ENCODE data around the gene TNNT1.
A peak's percentile ranks its signal among the peaks of the same experiment; 100 is the strongest.
"Not testable (repeated sequence)": the region's sequence is repeated elsewhere in the genome, so short reads cannot be mapped to it uniquely, and the experiment has no call there.

The TNNT1 gene

GRCh38 chr19:55112777-55113569, 36.0 kb downstream of the TNNT1 start:
- Histone ChIP-seq H3K4me1 (peaks cover 33% of the 10 kb centered on the region), H3K27me3 (no peaks in the 10 kb centered on the region), H3K4me2 (peak overlapping the region; percentile 97), H3K27ac (0 out of 2 replicates have a peak overlapping the region, but pooled peaks have one; percentile 8), H3K4me3 (no peak overlapping the region), H4K20me1 (peaks cover 91% of the 10 kb centered on the region), H3K9me3 (no peaks in the 10 kb centered on the region), H3K9ac (peak overlapping the region; percentile 48; the same call in 1 of the 2 replicates), H3K36me3 (peaks cover 55% of the 10 kb centered on the region)
- TF ChIP-seq Cebpa-rat (IDR thresholded peaks at IDR 0.05): no peak

DNA sequence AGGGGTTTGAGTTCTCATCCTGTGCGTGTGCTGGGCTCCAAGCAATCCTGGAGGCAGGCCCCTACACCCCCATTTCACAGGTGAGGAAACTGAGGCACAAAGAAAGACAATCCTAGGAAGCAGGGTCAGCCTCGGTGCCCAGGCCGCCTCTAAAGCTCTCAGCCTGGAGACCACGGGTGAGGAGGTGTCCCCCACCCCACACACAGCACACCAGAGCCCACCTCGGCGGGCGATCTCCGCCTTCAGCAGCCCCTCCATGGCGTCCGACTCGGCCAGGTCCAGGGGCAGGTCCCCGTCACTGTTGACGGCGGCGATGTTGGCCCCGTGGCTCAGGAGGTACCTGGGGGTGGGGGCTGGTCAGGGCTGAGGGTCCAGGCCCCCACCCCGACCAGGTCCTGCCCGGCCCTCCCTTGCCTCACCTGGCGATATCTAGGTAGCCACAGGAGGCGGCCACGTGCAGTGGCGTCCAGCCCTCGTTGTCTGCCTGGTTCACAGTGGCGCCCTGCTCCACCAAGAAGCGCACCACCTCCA, 36.7 kb downstream of the TNNT1 start:
- no peak overlapping the region for H3K9ac ChIP-seq
- peaks cover 95% of the 10 kb centered on the region for H4K20me1 ChIP-seq
- no peak overlapping the region for H3K4me3 ChIP-seq

DNA sequence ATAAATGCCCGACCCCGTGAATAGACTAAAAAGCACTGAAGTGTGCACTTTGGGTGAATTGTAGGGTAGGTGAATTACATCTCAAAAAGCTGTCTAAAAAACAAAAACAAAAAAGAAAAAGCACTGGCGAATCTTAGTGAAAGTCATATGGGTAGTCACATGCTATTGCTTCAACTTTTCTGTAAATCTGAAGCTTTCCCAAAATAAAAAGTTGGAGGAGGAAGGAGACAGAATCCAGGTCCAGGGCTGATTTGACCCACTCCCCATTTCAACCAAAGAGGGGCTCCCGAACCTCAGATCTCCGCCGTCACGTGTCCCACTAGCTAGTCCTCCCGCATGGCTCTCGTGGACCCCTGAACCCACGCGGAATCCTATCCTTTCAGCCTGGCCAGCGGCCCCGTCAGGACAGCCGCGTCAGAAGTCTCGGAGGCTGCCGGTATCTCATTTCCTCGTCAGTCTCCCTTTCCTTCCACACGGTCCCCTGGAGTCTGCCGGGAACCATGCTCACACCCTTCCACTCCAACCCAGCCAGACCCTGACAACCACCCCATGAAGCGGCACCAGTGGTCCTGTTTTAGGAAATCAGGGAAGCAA, 37.7 kb downstream of the TNNT1 start:
- no peaks in the 10 kb centered on the region for H3K27me3 ChIP-seq
- no peak overlapping the region for H3K9ac ChIP-seq
- no peak overlapping the region for H3K27ac ChIP-seq
- no peak overlapping the region for H3K4me3 ChIP-seq
- TF ChIP-seq Cebpa-rat (IDR thresholded peaks at IDR 0.05): no peak
- H3K4me1 ChIP-seq: peaks cover 33% of the 10 kb centered on the region
- H3K4me2 ChIP-seq: no peak overlapping the region
- H3K36me3 ChIP-seq: peaks cover 68% of the 10 kb centered on the region
- H4K20me1 ChIP-seq: peaks cover 96% of the 10 kb centered on the region
- H3K9me3 ChIP-seq: no peaks in the 10 kb centered on the region

More for the DNA sequence above, 36.7 kb downstream of the TNNT1 start:
- H3K36me3 ChIP-seq: peaks cover 59% of the 10 kb centered on the region
- no peaks in the 10 kb centered on the region for H3K27me3 ChIP-seq
- H3K4me1 ChIP-seq: peaks cover 33% of the 10 kb centered on the region
- H3K27ac ChIP-seq: no peak overlapping the region
- no peaks in the 10 kb centered on the region for H3K9me3 ChIP-seq
- TF ChIP-seq Cebpa-rat (IDR thresholded peaks at IDR 0.05): no peak
- H3K4me2 ChIP-seq: no peak overlapping the region

DNA sequence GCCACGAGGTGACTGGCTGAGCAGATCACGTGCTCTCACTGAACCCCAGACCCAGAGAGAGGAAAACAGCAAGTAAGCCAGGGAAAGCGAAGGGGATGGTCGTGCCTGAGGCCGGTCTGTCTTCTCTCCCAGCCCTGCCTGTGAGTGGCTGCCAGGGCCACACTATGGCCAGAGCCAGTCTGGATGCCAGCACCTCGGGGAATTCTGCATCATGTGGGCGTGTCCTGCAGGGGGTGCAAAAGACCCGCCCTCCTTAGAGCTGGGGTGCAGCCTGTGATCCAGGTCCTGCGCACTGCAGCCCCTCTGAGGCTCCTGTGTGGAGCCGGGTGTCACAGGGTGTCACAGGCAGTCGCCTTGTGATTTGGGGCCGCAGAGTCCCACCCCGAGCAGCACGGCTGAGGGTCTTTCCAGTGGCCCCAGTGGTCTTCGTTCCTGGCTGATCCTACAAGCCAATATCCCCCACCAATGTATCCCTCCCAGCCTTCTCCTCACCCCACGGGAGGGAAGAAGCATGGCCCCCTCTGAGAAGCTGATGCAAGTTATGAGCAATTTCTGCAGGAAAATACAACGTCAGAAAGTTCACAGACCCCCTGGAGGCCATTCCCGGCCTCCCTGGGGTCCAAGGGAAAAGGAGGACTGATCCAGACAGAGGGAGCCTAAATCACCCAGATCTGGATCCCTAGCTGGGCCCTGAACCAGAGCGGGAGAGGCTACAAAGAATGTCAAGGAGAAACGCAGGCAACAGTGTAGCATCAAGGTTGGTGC, 39.3 kb downstream of the TNNT1 start:
- peaks cover 20% of the 10 kb centered on the region for H3K4me1 ChIP-seq
- H3K9ac ChIP-seq: no peak overlapping the region
- H3K27ac ChIP-seq: no peak overlapping the region
- no peak for TF ChIP-seq Cebpa-rat (IDR thresholded peaks at IDR 0.05)
- peaks cover 96% of the 10 kb centered on the region for H4K20me1 ChIP-seq
- peaks cover 85% of the 10 kb centered on the region for H3K36me3 ChIP-seq
- H3K9me3 ChIP-seq: no peaks in the 10 kb centered on the region
- no peaks in the 10 kb centered on the region for H3K27me3 ChIP-seq
- H3K4me3 ChIP-seq: no peak overlapping the region
- no peak overlapping the region for H3K4me2 ChIP-seq

GRCh38 chr19:55107252-55107651, 41.8 kb downstream of the TNNT1 start:
- Histone ChIP-seq H3K36me3 (peaks cover 89% of the 10 kb centered on the region), H4K20me1 (peaks cover 81% of the 10 kb centered on the region)
- not testable (repeated sequence) for H3K4me1 ChIP-seq, H3K9ac ChIP-seq, H3K27me3 ChIP-seq, H3K4me2 ChIP-seq, H3K4me3 ChIP-seq, H3K9me3 ChIP-seq, H3K27ac ChIP-seq

GRCh38 chr19:55106591-55106990, 42.4 kb downstream of the TNNT1 start:
- TF ChIP-seq Cebpa-rat (IDR thresholded peaks at IDR 0.05): no peak
- Histone ChIP-seq H3K4me1 (no peaks in the 10 kb centered on the region), H3K9ac (no peak overlapping the region), H3K9me3 (peaks cover 10% of the 10 kb centered on the region), H4K20me1 (peaks cover 77% of the 10 kb centered on the region), H3K4me2 (no peak overlapping the region), H3K4me3 (no peak overlapping the region), H3K36me3 (peaks cover 90% of the 10 kb centered on the region), H3K27ac (no peak overlapping the region), H3K27me3 (no peaks in the 10 kb centered on the region)

GRCh38 chr19:55105237-55105636, 43.8 kb downstream of the TNNT1 start:
- H3K4me2 ChIP-seq: no peak overlapping the region
- peaks cover 79% of the 10 kb centered on the region for H4K20me1 ChIP-seq
- H3K9ac ChIP-seq: no peak overlapping the region
- peaks cover 10% of the 10 kb centered on the region for H3K9me3 ChIP-seq
- TF ChIP-seq Cebpa-rat (IDR thresholded peaks at IDR 0.05): no peak
- peaks cover 93% of the 10 kb centered on the region for H3K36me3 ChIP-seq
- H3K27me3 ChIP-seq: no peaks in the 10 kb centered on the region
- no peak overlapping the region for H3K27ac ChIP-seq
- no peak overlapping the region for H3K4me3 ChIP-seq
- H3K4me1 ChIP-seq: no peaks in the 10 kb centered on the region; the same call in 1 of the 2 replicates

- Histone ChIP-seq H3K27ac (no peak overlapping the region), H3K4me3 (0 out of 2 replicates have a peak overlapping the region, but pooled peaks have one; percentile 4), H3K9me3 (peaks cover 10% of the 10 kb centered on the region), H4K20me1 (peaks cover 79% of the 10 kb centered on the region), H3K4me1 (peaks cover 13% of the 10 kb centered on the region), H3K9ac (no peak overlapping the region), H3K36me3 (peaks cover 93% of the 10 kb centered on the region), H3K27me3 (no peaks in the 10 kb centered on the region), H3K4me2 (no peak overlapping the region)
- TF ChIP-seq Cebpa-rat (IDR thresholded peaks at IDR 0.05): no peak
Observed at GRCh38 chr19:55103190-55103589, 45.8 kb downstream of the TNNT1 start.

DNA sequence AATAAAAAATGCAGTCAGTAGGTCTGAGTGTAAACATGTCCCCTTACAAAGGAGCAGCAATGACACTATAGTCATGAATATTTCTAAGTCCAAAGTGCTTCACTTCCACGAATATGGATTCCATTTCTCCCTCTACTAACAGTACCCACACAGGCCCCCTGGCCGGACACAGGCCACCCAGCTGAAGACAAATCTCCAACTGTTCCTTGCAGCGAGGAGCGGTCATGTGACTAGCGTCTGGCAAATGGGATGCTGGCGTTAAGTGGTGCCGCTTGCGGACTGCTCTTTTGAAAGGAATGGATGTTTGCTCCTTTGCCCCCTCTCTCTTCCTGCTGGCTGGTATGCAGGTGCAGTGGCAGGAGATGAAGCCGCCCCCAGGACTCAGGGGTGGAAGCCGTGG, 47.7 kb downstream of the TNNT1 start:
- Histone ChIP-seq H3K4me1 (peaks cover 24% of the 10 kb centered on the region), H3K4me2 (no peak overlapping the region)

More for the DNA sequence above, 47.7 kb downstream of the TNNT1 start:
- no peaks in the 10 kb centered on the region for H3K27me3 ChIP-seq
- no peak overlapping the region for H3K27ac ChIP-seq
- no peak overlapping the region for H3K9ac ChIP-seq
- H3K9me3 ChIP-seq: peaks cover 10% of the 10 kb centered on the region
- no peak for TF ChIP-seq Cebpa-rat (IDR thresholded peaks at IDR 0.05)
- peaks cover 77% of the 10 kb centered on the region for H4K20me1 ChIP-seq
- peaks cover 81% of the 10 kb centered on the region for H3K36me3 ChIP-seq
- H3K4me3 ChIP-seq: no peak overlapping the region

Measured in BLaER1 (cell line).